NOMO-1 (cell line): Measurements from ENCODE around the gene FRG1.
"Not testable (repeated sequence)": the region's sequence is repeated elsewhere in the genome, so short reads cannot be mapped to it uniquely, and the experiment has no call there.

Experiments
- DNase-seq, 2 experiments: peaks; one replicate each; lab custom pipeline; 2025; ENCODE audit not compliant: unreplicated experiment in 2 of 2; lab: John Stamatoyannopoulos, UW

FRG1 gene

GRCh38 chr4:189984661-189985060 lies 44.0 kb downstream of the FRG1 start:
- DNase-seq = not testable (repeated sequence)

GRCh38 chr4:189985651-189986243 lies 45.1 kb downstream of the FRG1 start:
- DNase-seq = not testable (repeated sequence)

GRCh38 chr4:189988877-189989431 lies 48.3 kb downstream of the FRG1 start:
- DNase-seq = no peak

GRCh38 chr4:189989941-189990340 lies 49.3 kb downstream of the FRG1 start:
- not testable (repeated sequence) for DNase-seq
